GM21526 (cell line): ENCODE results near the gene ZNF580.

Experiments used
- ATAC-seq: cut with Tn5 transposase; IDR thresholded peaks from one replicate; pipeline ENCODE4 v1.9.1; 2021; ENCODE audit warnings: moderate library complexity; ENCODE audit not compliant: unreplicated experiment, low FRiP score

The ZNF580 gene, protein sequence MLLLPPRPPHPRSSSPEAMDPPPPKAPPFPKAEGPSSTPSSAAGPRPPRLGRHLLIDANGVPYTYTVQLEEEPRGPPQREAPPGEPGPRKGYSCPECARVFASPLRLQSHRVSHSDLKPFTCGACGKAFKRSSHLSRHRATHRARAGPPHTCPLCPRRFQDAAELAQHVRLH

DNA sequence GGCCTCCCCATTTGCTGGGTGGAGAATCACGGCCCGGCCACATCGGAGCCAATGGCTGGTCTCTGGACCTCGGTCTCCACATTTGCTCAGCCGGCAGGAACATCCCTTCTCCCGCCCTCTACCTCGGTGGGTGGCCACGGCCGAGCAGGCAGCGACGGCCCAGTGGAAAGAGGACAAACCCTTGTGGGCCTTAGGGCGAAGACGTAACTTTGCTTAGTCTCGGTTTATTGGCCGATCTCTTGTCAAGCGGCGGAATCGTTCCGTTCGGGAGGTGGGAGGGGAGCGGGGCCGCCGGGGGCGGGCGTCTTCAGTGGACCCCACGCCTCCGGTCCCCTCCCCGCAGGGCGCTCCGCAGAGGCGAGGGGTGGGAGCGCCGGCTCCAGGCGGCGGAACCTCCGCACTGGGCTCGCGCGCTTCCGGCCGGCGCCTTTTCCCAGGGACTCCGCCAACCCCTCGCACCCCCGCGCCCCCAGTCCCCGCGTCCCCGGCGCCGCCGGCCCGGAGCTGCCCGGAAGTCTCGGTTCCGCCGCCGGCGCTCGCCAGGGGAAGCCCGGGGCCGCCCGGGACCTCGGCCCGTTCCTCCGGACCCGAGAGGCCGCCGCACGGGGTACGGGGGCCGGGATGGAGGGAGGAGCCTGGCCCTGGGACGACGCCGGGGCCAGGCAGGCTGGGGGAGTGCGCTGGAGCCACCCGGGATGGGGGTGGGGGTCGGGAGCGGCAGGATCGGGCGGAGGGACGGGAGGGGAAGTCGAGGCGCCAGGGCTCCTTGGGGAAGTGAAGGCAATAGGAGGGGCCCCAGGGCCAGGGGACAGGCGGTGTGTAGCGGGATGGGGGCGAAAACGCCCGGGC is at the start of gene ZNF580:
Gene ZNF580, plus strand, starts transcription at position 426 of the 849 bp plus-strand sequence. CDS start 1,507 bp downstream, outside the sequence.
- ATAC-seq: no peak

DNA sequence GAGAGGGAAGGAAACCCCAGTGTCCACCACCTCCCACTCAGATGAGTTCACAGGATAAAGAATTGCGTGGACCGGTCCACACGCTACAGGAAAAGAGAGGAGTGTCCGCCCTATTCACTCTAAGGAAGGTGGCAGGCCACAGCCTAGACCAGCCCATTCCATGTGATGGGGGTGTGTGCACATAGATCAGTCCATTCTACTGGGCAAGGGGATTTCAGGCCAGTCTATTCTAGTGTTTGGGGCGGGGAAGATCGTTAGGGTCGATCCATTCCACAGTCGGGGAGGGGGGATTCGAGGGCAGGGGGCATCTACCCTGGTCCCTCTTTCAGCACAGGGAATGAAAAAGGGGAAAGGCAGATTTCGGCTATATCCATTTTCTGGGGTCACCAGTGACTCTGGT is 49.2 kb upstream of the ZNF580 start:
- ATAC-seq: no peak

DNA sequence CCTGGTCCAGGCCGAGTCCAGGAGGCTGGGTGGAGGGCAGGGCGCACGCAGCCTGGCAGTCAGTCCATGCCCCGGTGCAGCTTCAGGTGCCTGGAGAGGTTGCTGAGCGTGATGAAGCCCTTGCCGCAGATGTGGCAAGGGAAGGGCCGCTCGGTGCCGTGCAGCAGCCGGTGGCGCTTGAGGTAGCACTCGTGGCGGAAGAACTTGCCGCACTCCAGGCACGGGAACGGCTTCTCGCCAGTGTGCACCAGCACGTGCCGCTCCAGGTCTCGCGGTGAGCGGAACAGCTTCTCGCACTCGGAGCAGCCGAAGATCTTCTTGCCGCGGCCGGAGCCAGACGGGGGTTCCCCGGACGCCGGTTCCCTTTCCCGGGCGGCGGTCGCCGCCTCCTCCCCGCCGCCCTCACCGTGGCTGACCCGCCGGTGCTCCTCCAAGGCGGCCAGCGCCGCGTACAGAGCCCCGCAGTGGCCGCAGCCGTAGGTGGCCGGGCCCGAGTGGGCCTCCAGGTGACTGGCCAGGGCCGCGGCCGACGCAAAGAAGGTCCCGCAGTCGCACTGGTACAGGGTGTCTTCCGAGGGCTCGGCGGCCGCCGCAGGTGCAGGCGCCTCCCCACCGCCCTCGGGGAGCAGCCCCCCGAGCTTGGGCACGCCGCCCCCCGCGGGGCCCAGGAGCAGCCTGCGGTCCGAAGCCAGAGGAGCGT is 48.3 kb upstream of the ZNF580 start:
- ATAC-seq: no peak

DNA sequence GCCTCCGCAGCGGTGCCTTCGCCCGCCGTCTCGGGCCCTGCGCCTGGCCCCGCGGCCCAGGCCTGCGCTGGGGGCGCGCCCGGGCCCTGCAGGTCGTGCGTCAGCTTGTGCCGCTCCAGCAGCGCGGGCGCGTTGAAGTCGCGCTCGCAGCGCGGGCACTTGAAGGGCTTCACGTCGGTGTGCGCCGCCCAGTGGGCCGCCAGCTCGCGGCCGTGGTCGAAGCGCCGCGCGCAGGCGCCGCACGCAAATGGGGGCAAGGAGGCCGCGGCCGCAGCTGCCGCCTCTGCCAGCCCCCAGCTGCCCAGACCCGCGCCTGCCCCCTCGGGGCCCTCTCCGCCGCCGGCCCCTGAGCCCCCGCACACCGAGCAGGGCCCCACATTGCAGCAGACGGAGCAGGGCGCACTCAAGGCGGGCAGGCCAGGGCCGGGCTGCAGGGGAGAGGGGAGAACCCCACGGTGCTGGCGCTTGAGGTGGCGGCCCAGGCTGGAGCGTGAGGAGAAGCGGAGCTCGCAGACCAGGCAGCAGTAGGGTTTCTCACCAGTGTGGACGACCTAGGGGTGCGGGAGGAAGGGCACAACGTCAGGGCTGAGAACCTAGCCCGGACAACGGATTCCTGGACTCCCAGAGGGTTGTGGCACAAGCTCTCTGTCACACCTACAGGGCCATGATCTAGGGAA is 47.6 kb upstream of the ZNF580 start:
- no peak for ATAC-seq

DNA sequence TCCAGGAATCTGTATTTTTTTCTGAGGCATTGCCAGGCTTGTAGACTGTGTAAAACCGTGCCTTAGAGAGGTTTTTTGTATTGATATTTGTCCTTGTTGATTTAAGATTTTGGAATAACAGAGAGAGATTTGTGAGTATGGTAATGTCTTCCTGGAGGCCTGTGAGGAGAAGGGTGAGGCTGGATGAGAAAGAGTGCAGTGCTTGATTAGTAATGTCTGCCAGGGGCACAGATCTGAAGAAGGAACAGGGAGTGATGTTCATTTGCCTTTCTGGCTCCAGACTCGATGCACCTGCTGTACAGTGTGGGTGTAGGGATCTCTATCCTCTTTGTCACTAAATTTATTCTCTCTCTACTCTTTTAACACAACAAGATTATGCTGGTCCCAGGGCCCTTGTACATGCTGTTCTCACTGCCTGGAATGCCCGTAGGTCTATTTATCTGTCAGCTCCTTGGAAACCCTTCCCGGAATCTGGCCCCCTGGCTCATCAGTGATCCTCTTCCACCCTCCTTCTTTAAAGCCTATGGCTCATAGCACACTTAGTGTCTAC is 45.7 kb upstream of the ZNF580 start:
- ATAC-seq: no peak

DNA sequence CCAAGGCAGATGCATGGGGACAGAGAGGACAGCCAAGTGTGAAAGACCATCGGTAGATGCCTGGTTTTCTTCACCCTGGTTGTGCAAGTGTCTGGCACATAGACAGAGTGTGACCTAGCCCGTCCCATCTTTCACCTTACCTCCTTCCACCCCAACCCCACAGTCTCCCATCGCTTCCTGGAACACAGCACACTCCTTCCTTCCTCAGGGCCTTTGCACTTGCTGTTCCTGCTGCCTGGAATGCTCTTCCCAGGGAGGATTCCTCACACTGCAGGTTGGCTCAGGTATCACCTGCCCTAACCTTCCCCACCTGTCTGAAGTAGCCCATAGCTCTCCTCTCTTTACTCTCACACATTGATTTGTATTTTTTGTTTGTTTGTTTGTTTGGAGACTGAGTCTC is 44.5 kb upstream of the ZNF580 start:
- ATAC-seq: no peak

DNA sequence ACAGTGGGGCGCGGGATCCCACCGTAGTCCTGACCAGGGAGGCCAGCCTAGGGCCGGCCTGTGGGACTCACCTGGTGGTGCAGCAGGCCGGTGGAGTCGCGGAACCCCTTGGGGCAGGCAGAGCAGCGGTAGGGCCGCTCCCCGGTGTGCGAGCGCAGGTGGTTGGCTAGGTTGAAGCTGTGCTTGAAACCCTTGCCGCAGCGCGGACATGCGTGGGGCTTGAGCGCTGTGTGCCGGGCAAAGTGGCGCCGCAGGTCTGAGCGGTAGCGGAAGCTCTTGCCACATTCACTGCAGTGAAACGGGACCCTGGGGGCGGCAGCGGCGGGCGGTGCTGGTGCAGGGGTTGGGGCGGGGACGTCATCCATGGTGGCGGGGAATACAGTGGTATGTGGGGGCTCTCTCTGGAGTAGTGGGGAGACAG is 43.3 kb upstream of the ZNF580 start:
- ATAC-seq: no peak

DNA sequence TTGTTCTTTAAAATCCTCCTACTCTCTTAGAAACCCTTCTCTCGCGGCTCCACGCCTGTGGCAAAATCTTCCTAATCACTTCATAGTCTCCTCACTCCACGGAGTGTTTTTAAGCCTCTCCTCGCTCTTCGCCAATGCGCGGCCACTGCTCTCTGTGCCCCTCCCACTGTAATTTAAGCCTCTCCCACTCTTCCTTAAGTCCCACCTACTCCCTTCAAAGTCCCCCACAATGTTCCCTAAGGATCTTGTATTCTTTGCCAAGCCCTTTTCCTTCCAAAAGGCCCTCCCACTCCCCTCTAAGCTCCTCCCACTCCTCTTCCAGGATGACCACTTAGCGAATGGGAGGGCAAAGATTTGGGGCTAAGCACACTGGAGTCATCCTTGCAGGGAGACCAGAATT is 42.8 kb upstream of the ZNF580 start:
- ATAC-seq: no peak

DNA sequence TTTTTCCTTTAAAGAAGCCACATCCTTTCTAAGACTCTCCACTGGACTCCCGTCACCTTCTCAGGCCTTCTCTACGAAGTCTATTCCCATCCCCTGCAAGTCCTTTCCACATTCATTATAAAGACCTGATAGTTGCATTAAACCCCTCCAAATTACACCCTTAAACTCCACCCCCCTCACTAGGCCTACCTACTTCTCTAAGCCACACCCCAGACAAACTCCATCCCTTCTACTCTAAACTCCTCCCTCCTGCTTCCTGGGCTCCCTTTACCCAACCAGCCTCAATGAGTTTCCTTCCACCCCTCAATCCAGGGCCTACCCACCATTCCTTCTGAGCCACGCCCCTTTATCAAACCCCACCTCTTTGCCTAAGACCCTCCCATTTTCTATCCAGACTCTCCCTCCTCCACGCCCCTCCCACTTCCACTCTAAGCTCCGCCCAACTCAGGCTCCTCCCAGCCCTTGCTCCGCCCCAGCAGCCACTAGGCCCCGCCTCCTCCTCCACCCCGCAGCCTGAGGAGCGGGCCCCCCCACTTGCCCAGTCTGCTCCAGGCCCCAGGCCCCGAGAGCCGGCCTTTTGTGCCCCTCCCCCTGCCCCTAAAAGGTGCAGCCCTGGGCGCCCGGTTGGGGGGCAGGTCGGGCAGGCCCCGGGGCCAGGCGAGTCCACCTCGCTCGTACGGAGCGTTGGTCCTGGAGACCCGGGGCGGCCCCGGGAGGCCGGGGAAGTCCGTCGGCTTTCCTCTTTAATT is 41.9 kb upstream of the ZNF580 start:
- ATAC-seq: peak; percentile 40

DNA sequence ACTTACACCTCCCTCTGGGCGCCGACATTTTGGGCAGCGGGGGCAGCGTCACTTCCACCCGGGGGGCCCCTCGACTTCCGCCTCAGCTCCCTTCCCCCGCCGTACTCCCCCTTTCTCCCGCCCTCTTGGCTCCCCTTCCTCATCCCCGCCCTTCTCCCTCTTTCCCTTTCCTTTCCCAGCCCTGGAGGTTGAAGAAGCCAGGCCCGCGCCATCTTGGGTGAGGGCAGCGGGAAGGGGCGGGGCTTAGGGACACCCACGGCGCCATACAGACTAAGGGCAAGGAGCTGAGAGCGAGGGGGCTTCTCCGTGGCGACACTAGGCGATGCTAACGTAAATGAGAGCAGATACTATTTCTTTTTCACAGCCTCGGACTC is 41.3 kb upstream of the ZNF580 start, which contains the start of gene FIZ1:
Gene FIZ1, minus strand, starts transcription at position 50 of the 374 bp plus-strand sequence. CDS start 1,652 bp downstream, outside the sequence.
- ATAC-seq: peak; percentile 49

DNA sequence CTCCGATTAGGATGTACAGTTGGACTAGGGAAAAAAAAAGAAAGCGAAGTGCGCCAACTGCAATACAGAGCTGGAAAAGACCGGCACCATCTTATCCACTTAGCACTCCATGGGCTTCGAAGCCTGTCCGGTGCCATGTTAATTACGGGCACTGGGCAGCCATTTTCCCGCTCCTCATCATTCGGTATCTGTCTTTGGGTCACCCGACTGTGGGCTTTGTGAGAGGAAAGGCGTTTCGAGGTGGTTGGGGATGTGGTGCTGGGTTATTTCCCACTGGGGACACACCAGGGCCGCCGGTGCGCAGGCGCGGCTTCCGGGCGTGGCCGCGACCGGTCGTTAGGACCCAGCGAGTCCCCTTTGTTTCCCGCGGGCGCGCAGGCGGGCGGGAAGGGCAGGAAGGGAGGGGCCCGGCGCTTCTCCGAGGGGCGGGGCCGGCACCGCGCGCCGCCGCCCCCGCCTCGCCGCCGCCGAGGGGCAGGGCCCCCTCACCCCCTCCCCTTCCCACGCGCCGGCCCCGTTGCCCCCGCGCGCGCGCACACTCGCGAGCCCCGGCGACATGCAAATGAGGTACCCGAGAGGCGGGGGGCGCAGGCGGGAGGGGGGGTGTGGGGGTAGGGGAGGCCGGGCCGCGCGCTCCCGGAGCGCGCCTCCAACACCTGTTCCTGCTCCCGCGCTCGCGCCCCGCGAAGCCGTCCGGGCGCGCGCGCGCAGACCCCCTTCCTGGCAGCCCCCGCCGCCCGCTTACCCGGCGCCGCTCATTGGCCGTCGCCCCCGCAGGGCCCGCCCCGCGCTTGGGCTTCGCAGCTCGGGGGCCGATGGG is 40.8 kb upstream of the ZNF580 start, which contains the start of gene ZNF524:
Gene ZNF524, plus strand, starts transcription at position 447 of the 820 bp plus-strand sequence. CDS start 1,825 bp downstream, outside the sequence.
- ATAC-seq: peak; percentile 30

DNA sequence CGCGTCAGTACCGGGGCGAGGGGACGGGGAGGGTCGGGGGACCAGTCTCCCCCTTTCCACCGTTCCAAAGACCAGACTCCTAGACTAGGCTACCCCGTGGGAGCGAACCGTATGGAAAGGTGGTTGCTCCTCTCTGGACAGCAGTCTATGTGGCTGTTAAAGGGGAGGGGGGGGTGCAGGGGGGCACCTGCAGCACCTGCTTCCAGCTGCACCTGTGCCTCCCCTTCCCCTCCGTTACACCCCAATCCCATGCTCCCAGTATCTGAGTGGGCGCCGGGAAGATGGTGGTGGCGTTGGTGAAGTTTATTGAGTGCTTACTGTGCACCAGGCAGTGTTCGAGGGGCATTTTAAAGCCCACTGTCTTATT is 40.2 kb upstream of the ZNF580 start:
- ATAC-seq: no peak

DNA sequence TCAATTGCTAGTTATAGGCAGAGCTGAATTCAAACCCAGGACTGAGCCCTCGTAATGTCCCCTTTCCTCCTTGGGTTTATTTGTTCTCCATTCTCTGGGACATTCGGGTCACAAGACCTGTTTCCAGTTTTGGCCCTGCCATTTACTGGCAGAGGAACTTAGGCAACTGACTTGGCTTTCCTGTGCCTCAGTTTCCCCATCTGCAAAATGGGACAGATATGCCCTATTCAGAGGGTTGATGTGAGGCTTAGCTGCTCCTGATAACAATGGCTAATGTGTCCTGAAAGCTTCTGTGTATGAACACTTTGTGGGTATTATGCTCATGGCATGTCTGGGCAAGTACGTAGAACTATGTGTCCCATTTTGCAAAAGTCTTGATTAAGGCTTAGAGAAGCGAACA is 39.7 kb upstream of the ZNF580 start:
- ATAC-seq: no peak

DNA sequence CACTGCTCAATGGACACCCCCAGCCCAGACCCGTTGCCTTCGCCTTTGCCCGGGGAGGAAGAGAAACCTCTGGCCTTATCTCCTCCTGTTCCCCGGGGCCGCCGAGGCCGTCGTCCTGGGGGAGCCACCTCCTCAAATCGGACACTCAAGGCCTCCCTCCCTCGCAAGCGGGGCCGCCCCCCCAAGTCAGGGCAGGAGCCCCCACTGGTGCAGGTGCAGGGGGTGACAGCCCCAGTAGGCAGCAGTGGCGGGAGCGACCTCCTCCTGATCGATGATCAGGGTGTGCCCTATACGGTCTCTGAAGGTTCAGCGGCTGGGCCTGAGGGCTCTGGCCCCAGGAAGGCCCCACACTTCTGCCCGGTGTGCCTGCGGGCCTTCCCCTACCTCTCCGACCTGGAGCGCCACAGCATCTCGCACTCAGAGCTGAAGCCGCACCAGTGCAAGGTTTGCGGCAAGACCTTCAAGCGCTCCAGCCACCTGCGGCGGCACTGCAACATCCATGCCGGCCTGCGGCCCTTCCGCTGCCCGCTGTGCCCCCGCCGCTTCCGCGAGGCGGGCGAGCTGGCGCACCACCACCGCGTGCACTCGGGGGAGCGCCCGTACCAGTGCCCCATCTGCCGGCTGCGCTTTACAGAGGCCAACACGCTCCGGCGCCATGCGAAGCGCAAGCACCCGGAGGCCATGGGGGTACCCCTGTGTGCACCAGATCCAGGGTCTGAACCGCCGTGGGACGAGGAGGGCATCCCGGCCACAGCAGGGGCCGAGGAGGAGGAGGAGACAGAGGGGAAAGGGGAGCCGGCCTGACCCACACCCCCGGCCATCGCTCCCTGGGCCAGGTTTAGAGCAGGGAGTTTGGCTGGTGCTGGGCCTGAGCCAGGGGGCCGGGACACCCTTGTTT is 38.4 kb upstream of the ZNF580 start:
- no peak for ATAC-seq

DNA sequence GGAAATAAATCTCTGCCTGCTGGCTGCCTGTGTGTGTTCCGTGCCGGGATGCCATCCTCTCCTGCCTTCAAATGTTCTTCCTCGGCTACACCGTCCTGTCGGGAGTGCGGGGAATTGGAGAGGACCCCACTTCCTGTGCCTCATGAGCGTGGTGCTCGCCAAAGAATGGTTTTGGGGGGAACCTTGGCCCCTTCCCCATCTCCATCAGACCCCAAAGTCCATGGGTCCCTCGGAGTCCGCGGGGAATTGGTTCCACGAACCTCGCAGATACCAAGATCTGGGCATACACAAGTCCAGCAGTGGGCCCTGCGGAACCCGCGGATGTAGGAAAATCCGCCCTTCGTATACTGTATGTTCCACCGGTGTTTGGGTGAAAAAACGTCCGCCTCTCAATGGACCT is 37.7 kb upstream of the ZNF580 start:
- no peak for ATAC-seq

DNA sequence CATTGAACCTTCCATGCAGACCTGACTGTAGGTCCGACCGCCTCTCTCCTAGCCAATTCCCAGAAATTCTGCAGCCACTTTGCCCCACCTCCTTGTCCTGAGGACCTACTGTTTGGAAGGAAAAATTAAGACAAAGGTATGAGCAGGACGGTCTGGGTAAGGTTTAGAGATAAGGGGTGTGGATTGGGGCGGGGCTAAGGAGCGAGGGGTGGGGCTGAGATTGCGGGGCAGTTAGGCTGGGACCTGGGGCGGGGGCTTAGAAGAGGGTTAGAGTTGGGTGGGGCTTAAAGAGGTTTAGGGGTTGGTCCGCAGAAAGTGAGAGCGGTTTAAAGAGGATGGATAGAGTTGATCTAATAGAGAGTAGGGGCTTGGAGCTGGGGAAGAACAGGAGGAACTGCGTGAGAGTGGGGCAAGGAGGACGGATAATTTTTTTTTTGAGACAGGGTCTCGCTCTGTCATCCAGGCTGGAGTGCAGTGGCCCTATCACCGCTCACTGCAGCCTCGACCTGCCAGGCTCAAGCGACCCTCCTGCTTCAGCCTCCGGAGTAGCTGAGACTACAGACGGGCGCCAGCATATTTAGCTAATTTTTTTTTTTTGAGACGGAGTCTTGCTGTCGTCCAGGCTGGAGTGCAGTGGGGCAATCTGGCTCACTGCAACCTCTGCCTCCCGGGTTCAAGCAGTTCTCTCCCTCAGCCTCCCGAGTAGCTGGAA is 37.1 kb upstream of the ZNF580 start:
- ATAC-seq: no peak

DNA sequence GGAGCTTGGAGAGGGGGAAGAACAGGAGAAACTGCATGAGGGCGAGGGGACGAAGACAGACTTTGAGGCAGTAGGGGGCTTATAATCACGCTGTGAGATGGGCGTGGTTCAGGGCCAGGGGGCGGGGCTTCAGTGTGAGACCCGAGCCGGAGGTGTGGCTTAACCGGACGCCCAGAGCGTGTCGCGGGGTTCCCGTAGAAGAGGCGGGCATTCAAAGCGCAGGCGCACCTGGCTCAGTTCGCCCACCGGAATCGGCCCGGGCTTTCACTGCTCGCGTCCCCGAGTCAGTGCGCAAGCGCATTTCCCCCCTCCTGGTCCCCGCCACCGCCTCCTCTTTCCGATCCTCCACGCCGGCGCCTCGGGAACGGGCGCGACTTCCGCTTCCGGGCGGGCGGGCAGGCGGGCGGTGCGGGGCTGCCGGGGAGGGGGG is 35.6 kb upstream of the ZNF580 start:
- peak; percentile 50 for ATAC-seq
